ENCODE data around the gene VASP.

DNA sequence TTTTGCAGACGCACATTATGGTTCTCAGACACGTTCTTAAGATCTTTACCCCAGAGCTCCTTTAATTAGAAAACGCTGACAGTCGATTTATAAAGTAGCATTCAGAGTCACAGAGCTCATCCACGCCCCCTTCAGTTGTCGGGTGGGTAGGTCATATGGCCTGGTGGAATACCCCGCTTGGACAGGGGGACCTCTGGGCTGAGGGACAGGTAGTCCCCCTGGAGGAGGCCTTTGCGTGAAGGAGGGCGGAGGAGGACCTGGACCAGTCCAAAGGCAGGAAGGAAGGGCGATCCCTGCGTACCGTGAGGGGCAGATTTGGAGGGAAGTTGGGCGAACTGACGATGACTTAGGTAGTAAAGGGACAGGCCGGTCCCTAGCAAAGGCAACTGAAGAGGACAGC, 20.5 kb downstream of the VASP start:
- TF ChIP-seq YY1 (IDR thresholded peaks at IDR 0.05; ENCODE audit: insufficient read depth, insufficient read length): no peak
- no peak for TF ChIP-seq ZNF274 (IDR thresholded peaks at IDR 0.05; ENCODE audit: low read depth, low read length)
- TF ChIP-seq SUZ12 (IDR thresholded peaks at IDR 0.05; ENCODE audit: extremely low read depth, insufficient read depth, insufficient read length): no peak

All from NT2/D1 (cell line).